ENCODE results near the gene COA8.

Gene COA8

GRCh38 chr14:103563226-103563620 is 463 bp downstream of the COA8 start:
- peaks cover 40% of the 10 kb centered on the region for H3K4me1 Mint-ChIP-seq
- DNase-seq (ENCODE audit: low spot score in 2 of 2) (no peak), ATAC-seq (no peak)
- H3K4me3 Mint-ChIP-seq: peak overlapping the region; percentile 99
- peaks cover 45% of the 10 kb centered on the region for H3K36me3 Mint-ChIP-seq
- peak overlapping the region; percentile 90 for H3K27ac Mint-ChIP-seq
- no peaks in the 10 kb centered on the region for H3K9me3 Mint-ChIP-seq

- Mint-ChIP-seq H3K4me3 (peak overlapping the region; percentile 99), H3K36me3 (peaks cover 37% of the 10 kb centered on the region), H3K27ac (no peak overlapping the region), H3K9me3 (no peaks in the 10 kb centered on the region), H3K4me1 (peaks cover 41% of the 10 kb centered on the region)
- no peak for ATAC-seq
- no peak for DNase-seq (ENCODE audit: low spot score in 2 of 2)
Measured at GRCh38 chr14:103563844-103564505, 1.2 kb downstream of the COA8 start.

- Mint-ChIP-seq H3K36me3 (peaks cover 26% of the 10 kb centered on the region), H3K27ac (no peak overlapping the region), H3K4me1 (peaks cover 6% of the 10 kb centered on the region), H3K9me3 (no peaks in the 10 kb centered on the region), H3K4me3 (no peak overlapping the region)
- DNase-seq (ENCODE audit: low spot score in 2 of 2) (no peak), ATAC-seq (no peak)
Measured at GRCh38 chr14:103568952-103569351, 6.2 kb downstream of the COA8 start.

GRCh38 chr14:103569408-103569807 is 6.6 kb downstream of the COA8 start:
- no peak for DNase-seq (ENCODE audit: low spot score in 2 of 2)
- H3K4me1 Mint-ChIP-seq: peaks cover 6% of the 10 kb centered on the region
- ATAC-seq: no peak

GRCh38 chr14:103574104-103574503 is 11.3 kb downstream of the COA8 start:
- Mint-ChIP-seq H3K4me1 (peaks cover 5% of the 10 kb centered on the region), H3K9me3 (no peaks in the 10 kb centered on the region), H3K27ac (no peak overlapping the region), H3K36me3 (peaks cover 65% of the 10 kb centered on the region), H3K4me3 (no peak overlapping the region)
- ATAC-seq (no peak), DNase-seq (ENCODE audit: low spot score in 2 of 2) (no peak)

More at GRCh38 chr14:103569408-103569807, 6.6 kb downstream of the COA8 start:
- Mint-ChIP-seq H3K36me3 (peaks cover 30% of the 10 kb centered on the region), H3K9me3 (no peaks in the 10 kb centered on the region), H3K27ac (no peak overlapping the region), H3K4me3 (no peak overlapping the region)

- Mint-ChIP-seq H3K4me3 (no peak overlapping the region), H3K36me3 (peaks cover 68% of the 10 kb centered on the region), H3K27ac (no peak overlapping the region), H3K9me3 (no peaks in the 10 kb centered on the region), H3K4me1 (peaks cover 5% of the 10 kb centered on the region)
- DNase-seq (ENCODE audit: low spot score in 2 of 2) (no peak), ATAC-seq (no peak)
Measured at GRCh38 chr14:103574707-103575285, 12.0 kb downstream of the COA8 start.

GRCh38 chr14:103576371-103577024 is 13.7 kb downstream of the COA8 start:
- H3K27ac Mint-ChIP-seq: peak overlapping the region; percentile 58
- ATAC-seq: no peak
- peaks cover 5% of the 10 kb centered on the region for H3K4me1 Mint-ChIP-seq
- no peak for DNase-seq (ENCODE audit: low spot score in 2 of 2)
- no peaks in the 10 kb centered on the region for H3K9me3 Mint-ChIP-seq
- H3K4me3 Mint-ChIP-seq: no peak overlapping the region
- H3K36me3 Mint-ChIP-seq: peaks cover 84% of the 10 kb centered on the region

GRCh38 chr14:103578401-103579075 is 15.8 kb downstream of the COA8 start:
- DNase-seq (ENCODE audit: low spot score in 2 of 2): no peak
- no peaks in the 10 kb centered on the region for H3K9me3 Mint-ChIP-seq
- H3K36me3 Mint-ChIP-seq: peaks cover 79% of the 10 kb centered on the region
- no peak overlapping the region for H3K4me3 Mint-ChIP-seq
- H3K4me1 Mint-ChIP-seq: peaks cover 5% of the 10 kb centered on the region
- H3K27ac Mint-ChIP-seq: no peak overlapping the region
- ATAC-seq: no peak

GRCh38 chr14:103581206-103581605 is 18.4 kb downstream of the COA8 start:
- peaks cover 71% of the 10 kb centered on the region for H3K36me3 Mint-ChIP-seq
- H3K4me1 Mint-ChIP-seq: no peaks in the 10 kb centered on the region
- H3K27ac Mint-ChIP-seq: no peak overlapping the region
- H3K4me3 Mint-ChIP-seq: no peak overlapping the region
- ATAC-seq (no peak), DNase-seq (ENCODE audit: low spot score in 2 of 2) (no peak)
- no peaks in the 10 kb centered on the region for H3K9me3 Mint-ChIP-seq

- no peak for DNase-seq (ENCODE audit: low spot score in 2 of 2)
- H3K36me3 Mint-ChIP-seq: peaks cover 66% of the 10 kb centered on the region
- H3K9me3 Mint-ChIP-seq: no peaks in the 10 kb centered on the region
- ATAC-seq: no peak
- H3K27ac Mint-ChIP-seq: no peak overlapping the region
- no peak overlapping the region for H3K4me3 Mint-ChIP-seq
- H3K4me1 Mint-ChIP-seq: no peaks in the 10 kb centered on the region
Measured at GRCh38 chr14:103581954-103582703, 19.4 kb downstream of the COA8 start.

- Mint-ChIP-seq H3K4me3 (no peak overlapping the region), H3K9me3 (no peaks in the 10 kb centered on the region), H3K27ac (no peak overlapping the region), H3K4me1 (no peaks in the 10 kb centered on the region), H3K36me3 (peaks cover 63% of the 10 kb centered on the region)
- ATAC-seq (no peak), DNase-seq (ENCODE audit: low spot score in 2 of 2) (no peak)
Measured at GRCh38 chr14:103584326-103584915, 21.7 kb downstream of the COA8 start.

GRCh38 chr14:103593577-103593976 is 30.8 kb downstream of the COA8 start:
- Mint-ChIP-seq H3K9me3 (no peaks in the 10 kb centered on the region), H3K4me1 (no peaks in the 10 kb centered on the region), H3K36me3 (peaks cover 24% of the 10 kb centered on the region), H3K4me3 (no peak overlapping the region), H3K27ac (peak overlapping the region; percentile 60)
- no peak for DNase-seq (ENCODE audit: low spot score in 2 of 2)
- ATAC-seq: peak; percentile 54

GRCh38 chr14:103594265-103594664 is 31.5 kb downstream of the COA8 start:
- Mint-ChIP-seq H3K36me3 (peaks cover 17% of the 10 kb centered on the region), H3K9me3 (no peaks in the 10 kb centered on the region), H3K4me1 (no peaks in the 10 kb centered on the region), H3K4me3 (no peak overlapping the region), H3K27ac (no peak overlapping the region)
- DNase-seq (ENCODE audit: low spot score in 2 of 2) (no peak), ATAC-seq (no peak)

- no peaks in the 10 kb centered on the region for H3K9me3 Mint-ChIP-seq
- peak overlapping the region; percentile 26 for H3K27ac Mint-ChIP-seq
- H3K36me3 Mint-ChIP-seq: peaks cover 4% of the 10 kb centered on the region
- H3K4me1 Mint-ChIP-seq: no peaks in the 10 kb centered on the region
- DNase-seq (ENCODE audit: low spot score in 2 of 2): no peak
- H3K4me3 Mint-ChIP-seq: no peak overlapping the region
- ATAC-seq: no peak
Measured at GRCh38 chr14:103597623-103598377, 35.0 kb downstream of the COA8 start.
